GM23248 (cell line): ENCODE data around the gene TBC1D2.

Source experiments
- EZH2 ChIP-seq: fragments of 200-600 bp; sonication (generic); IDR thresholded peaks from 2 replicates; pipeline ENCODE4 v1.6.1; 2018; ENCODE audit warnings: antibody characterized with exemption, mild to moderate bottlenecking; ENCODE audit not compliant: insufficient read depth, poor library complexity, severe bottlenecking
- EZH2phosphoT487 ChIP-seq: fragments of 200-600 bp; sonication (generic); IDR thresholded peaks from 2 replicates; pipeline ENCODE4 v1.6.1; 2018; ENCODE audit warnings: antibody characterized with exemption, moderate library complexity, mild to moderate bottlenecking, low read depth; ENCODE audit not compliant: insufficient read depth

DNA sequence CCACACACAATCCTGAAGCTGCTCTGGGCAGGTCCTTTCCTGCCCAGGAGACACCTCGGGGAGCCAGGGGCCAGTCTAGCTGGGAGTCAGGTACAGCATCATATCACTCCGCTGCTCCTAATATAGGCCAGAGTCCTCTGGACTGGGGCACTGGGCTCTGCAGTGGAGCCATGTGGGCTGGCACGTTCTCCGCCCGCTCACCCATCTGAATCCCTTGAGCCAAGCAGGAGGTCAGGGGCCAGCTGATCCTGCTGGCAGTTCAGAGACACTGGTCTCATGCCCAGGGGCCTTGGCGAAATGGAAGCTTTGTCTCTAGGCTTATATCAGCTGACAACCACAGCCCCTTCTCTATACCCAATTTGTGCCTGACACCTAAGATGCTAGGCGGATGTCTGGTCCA is 53.7 kb downstream of the TBC1D2 start:
- TF ChIP-seq EZH2 (no peak), EZH2phosphoT487 (no peak)
